Endothelial cell (in vitro differentiated cells): ENCODE data around the gene POPDC3. TPM values are rescaled to one million over a fixed set of nuclear protein-coding genes. Genes with fewer than 3 reads are reported as not detected.

Experiments
- DNase-seq: peaks from one replicate; pipeline ENCODE4 v3.0.0; 2021; ENCODE audit warnings: low spot score
- H3K27ac Mint-ChIP-seq: one replicate; pipeline ENCODE4 v1.8.0; 2021; ENCODE audit warnings: mixed read lengths, inconsistent platforms; ENCODE audit not compliant: unreplicated experiment
- H3K27me3 Mint-ChIP-seq: one replicate; pipeline ENCODE4 v1.8.0; 2021; ENCODE audit warnings: mild to moderate bottlenecking, moderate library complexity, mixed read lengths, inconsistent platforms; ENCODE audit not compliant: unreplicated experiment
- H3K36me3 Mint-ChIP-seq: one replicate; pipeline ENCODE4 v1.8.0; 2021; ENCODE audit warnings: mild to moderate bottlenecking, low read depth, mixed read lengths, inconsistent platforms; ENCODE audit not compliant: unreplicated experiment
- H3K4me1 Mint-ChIP-seq: one replicate; pipeline ENCODE4 v1.8.0; 2021; ENCODE audit warnings: mild to moderate bottlenecking, mixed read lengths, inconsistent platforms; ENCODE audit not compliant: unreplicated experiment
- H3K4me3 Mint-ChIP-seq: one replicate; pipeline ENCODE4 v1.8.0; 2021; ENCODE audit warnings: mild to moderate bottlenecking, mixed read lengths, inconsistent platforms; ENCODE audit not compliant: unreplicated experiment
- H3K9me3 Mint-ChIP-seq: one replicate; pipeline ENCODE4 v1.8.0; 2021; ENCODE audit warnings: mixed read lengths, inconsistent platforms; ENCODE audit not compliant: unreplicated experiment
- total RNA-seq: library from RNA; stranded (reverse); fragmentation: NEBNext Ultra II Directional; extraction: Animal tissue kit (Norgen Biotek cat#: 25700); gene quantifications from one replicate; pipeline ENCODE4 v1.2.1, GENCODE V29; 2021; ENCODE audit not compliant: unreplicated experiment
- TF ChIP-seq, protein P1 (sequence below): fragments of 200-600 bp; sonication (generic); IDR thresholded peaks from one replicate; pipeline ENCODE4 v1.5.0; 2021; ENCODE audit warnings: antibody characterized with exemption; ENCODE audit not compliant: unreplicated experiment

Gene POPDC3
- total RNA-seq, 1 donor from 2014 or later, result 5.2 TPM

DNA sequence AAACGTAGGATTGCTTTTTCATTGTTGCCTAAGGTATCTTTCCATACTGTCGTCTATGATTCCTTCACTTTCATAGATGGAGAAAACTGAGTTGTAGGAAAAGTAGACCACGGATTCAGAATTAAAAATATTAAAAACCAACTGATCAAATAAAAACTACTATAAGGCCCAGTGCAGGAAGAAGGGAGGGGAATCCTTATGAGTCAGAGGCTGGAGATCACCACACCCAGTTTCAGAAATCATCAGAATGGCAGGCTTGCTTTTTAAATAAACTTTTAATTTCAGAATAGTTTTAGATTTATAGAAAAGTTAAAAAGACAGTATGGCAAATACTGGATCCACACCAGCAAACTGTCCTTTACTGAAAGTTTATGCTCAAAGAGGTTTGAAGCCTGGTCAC lies 32.0 kb upstream of the POPDC3 start:
- Mint-ChIP-seq H3K36me3 (no peaks in the 10 kb centered on the region), H3K27me3 (peaks cover 3% of the 10 kb centered on the region), H3K4me3 (no peak overlapping the region), H3K9me3 (no peaks in the 10 kb centered on the region), H3K27ac (no peak overlapping the region), H3K4me1 (no peaks in the 10 kb centered on the region)
- DNase-seq, result no peak
- TF ChIP-seq, protein P1, sequence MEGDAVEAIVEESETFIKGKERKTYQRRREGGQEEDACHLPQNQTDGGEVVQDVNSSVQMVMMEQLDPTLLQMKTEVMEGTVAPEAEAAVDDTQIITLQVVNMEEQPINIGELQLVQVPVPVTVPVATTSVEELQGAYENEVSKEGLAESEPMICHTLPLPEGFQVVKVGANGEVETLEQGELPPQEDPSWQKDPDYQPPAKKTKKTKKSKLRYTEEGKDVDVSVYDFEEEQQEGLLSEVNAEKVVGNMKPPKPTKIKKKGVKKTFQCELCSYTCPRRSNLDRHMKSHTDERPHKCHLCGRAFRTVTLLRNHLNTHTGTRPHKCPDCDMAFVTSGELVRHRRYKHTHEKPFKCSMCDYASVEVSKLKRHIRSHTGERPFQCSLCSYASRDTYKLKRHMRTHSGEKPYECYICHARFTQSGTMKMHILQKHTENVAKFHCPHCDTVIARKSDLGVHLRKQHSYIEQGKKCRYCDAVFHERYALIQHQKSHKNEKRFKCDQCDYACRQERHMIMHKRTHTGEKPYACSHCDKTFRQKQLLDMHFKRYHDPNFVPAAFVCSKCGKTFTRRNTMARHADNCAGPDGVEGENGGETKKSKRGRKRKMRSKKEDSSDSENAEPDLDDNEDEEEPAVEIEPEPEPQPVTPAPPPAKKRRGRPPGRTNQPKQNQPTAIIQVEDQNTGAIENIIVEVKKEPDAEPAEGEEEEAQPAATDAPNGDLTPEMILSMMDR, result no peak

DNA sequence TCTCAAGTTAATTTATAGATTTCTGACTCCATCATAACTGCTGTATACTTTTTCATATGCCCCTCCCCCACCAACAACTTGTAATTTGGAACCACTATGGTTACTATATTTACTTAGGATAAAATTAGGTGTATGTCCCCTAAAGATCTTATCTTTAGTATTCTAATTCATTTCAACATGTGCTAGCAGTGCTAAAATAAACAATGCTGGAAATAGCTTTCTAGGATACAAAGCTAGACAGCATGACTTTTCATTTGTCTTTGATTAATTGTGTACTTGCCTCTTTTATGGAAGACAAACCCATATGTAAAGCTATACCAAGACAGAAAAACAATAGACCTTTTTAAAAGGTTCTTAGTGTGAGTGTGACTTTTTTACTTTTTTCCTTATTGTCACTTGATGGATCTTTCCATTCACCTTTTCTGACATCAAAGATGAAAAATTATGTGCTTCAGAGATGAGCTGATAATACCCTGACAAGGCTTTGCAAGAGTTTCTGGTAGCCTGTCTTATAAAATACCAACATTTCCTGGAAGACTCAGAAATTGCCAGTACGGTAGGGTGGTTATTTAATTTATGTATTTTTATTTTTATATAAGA lies 31.2 kb upstream of the POPDC3 start:
- H3K4me3 Mint-ChIP-seq, result no peak overlapping the region
- H3K27me3 Mint-ChIP-seq, result peaks cover 3% of the 10 kb centered on the region
- DNase-seq, result no peak
- H3K4me1 Mint-ChIP-seq, result no peaks in the 10 kb centered on the region
- no peak overlapping the region for H3K27ac Mint-ChIP-seq
- TF ChIP-seq, protein P1, result no peak
- H3K9me3 Mint-ChIP-seq, result no peaks in the 10 kb centered on the region
- no peaks in the 10 kb centered on the region for H3K36me3 Mint-ChIP-seq

DNA sequence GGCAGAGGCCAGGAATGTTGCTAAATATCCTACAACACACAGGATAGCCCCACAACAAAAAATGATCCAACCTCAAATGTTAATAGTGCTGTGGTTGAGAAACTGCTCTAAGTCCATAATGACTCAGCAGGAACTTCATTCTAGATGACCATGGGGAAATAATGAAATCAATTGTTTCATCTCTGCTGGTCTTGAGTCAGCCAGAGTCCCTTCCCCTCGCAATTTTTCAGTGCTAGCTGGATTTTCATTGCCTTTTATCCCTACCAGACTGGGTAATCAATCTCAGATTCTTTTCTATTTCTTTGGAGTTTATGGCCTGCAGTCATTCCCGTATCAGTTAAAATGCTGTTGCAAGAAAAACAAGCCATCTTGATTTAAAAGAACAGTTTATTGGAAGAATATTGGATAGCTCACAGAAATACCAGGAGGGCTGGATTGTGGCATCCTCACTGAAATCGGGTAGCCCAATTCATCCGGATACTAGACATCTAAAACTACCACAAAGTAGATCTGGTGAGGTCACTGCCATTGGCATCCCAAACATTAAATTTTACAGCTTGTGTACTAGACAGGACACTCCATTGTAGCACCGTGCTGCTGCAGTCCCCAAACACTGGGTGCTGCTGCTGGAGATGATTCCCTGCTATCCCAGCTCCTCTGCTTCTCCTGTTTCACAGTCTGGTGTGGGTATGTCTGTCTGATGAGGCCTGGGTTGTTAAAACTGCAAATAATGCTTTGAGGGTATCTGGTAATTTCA lies 30.3 kb upstream of the POPDC3 start:
- no peak overlapping the region for H3K27ac Mint-ChIP-seq
- TF ChIP-seq, protein P1, result no peak
- no peaks in the 10 kb centered on the region for H3K9me3 Mint-ChIP-seq
- no peak overlapping the region for H3K4me3 Mint-ChIP-seq
- H3K27me3 Mint-ChIP-seq, result peaks cover 3% of the 10 kb centered on the region
- no peaks in the 10 kb centered on the region for H3K36me3 Mint-ChIP-seq
- DNase-seq, result no peak
- H3K4me1 Mint-ChIP-seq, result no peaks in the 10 kb centered on the region

DNA sequence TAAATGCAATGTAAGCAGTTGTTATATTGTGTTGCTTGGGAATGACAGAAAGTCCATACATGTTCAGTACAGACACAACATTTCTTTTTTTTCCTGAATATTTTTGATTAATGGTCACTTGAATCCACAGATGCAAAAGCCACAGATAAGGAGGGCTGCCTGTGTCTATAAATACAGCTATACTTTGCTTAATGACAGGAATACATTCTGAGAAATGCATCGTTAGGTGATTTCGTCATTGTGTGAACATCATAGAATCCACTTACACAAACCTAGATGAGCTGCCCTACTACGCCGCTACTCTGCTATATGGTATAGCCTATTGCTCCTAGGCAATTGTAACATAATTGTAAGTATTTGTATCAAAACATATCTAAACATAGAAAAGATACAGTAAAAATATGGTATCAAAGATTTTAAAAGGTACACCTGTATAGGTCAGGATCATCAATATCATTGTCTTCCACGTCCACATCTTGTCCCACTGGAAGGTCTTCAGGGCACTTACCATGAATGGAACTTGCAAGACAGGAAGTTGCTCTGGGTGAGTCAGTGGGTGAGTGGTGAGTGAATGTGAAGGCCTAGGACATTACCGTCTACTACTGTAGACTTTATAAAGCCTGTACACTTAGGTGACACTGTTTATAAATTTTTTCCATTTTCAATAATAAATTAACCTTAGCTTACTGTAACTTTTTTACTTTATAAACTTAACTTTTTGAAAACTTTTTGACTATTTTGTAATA lies 27.9 kb upstream of the POPDC3 start:
- Mint-ChIP-seq H3K4me3 (no peak overlapping the region), H3K36me3 (no peaks in the 10 kb centered on the region), H3K27ac (no peak overlapping the region), H3K9me3 (no peaks in the 10 kb centered on the region), H3K27me3 (peaks cover 3% of the 10 kb centered on the region), H3K4me1 (no peaks in the 10 kb centered on the region)
- no peak for DNase-seq
- TF ChIP-seq, protein P1, result no peak
